SK-N-SH treated with all-trans-retinoic acid at 6 μM for 48 hours (cell line): Measurements from ENCODE around the gene BMERB1.
A peak's percentile ranks its signal among the peaks of the same experiment; 100 is the strongest.

Experiments
- ATAC-seq: fragments of 200-7000 bp; cut with Tn5 transposase; 3 replicates; pipeline ENCODE4 v1.9.1; 2020; ENCODE audit warnings: mild to moderate bottlenecking, moderate library complexity
- ARNTL ChIP-seq: fragments of 450-650 bp; formaldehyde crosslinking; IDR thresholded peaks from 2 replicates; pipeline ENCODE4 v1.5.0; 2020; ENCODE audit warnings: low read depth, mild to moderate bottlenecking, moderate library complexity, borderline replicate concordance
- BACH2 ChIP-seq: fragments of 250-450 bp; sonication (Bioruptor Pico); IDR thresholded peaks from 2 replicates; pipeline ENCODE4 v1.9.0; 2021; ENCODE audit warnings: mild to moderate bottlenecking, borderline replicate concordance
- CREB5 ChIP-seq: fragments of 250-450 bp; sonication (Bioruptor Pico); IDR thresholded peaks from 2 replicates; pipeline ENCODE4 v1.5.1; 2020; ENCODE audit warnings: low read depth, mild to moderate bottlenecking, moderate library complexity
- CSDC2 ChIP-seq: fragments of 250-450 bp; sonication (Bioruptor Pico); IDR thresholded peaks from 2 replicates; pipeline ENCODE4 v1.5.0; 2020; ENCODE audit warnings: mild to moderate bottlenecking, moderate library complexity
- GLIS3 ChIP-seq: fragments of 250-450 bp; sonication (Bioruptor Pico); IDR thresholded peaks from 2 replicates; pipeline ENCODE4 v1.5.0; 2020; ENCODE audit warnings: mild to moderate bottlenecking, moderate library complexity
- ISL1 ChIP-seq: fragments of 250-450 bp; sonication (Bioruptor Pico); IDR thresholded peaks from 2 replicates; pipeline ENCODE4 v2.1.2; 2022; ENCODE audit warnings: mild to moderate bottlenecking, moderate library complexity
- PATZ1 ChIP-seq: fragments of 250-450 bp; sonication (Bioruptor Pico); IDR thresholded peaks from 2 replicates; pipeline ENCODE4 v1.8.0; 2020; ENCODE audit warnings: mild to moderate bottlenecking, moderate library complexity, borderline replicate concordance
- POU6F1 ChIP-seq: fragments of 250-450 bp; sonication (Bioruptor Pico); IDR thresholded peaks from 2 replicates; pipeline ENCODE4 v1.8.0; 2021; ENCODE audit warnings: low read depth, mild to moderate bottlenecking, moderate library complexity, borderline replicate concordance
- RARB ChIP-seq: fragments of 250-450 bp; sonication (Bioruptor Pico); IDR thresholded peaks from 2 replicates; pipeline ENCODE4 v1.8.0; 2021; ENCODE audit warnings: mild to moderate bottlenecking, moderate library complexity
- TCF4 ChIP-seq: fragments of 250-450 bp; sonication (Bioruptor Pico); IDR thresholded peaks from 2 replicates; pipeline ENCODE4 v1.8.0; 2021; ENCODE audit warnings: mild to moderate bottlenecking, moderate library complexity, borderline replicate concordance
- TOX ChIP-seq: fragments of 250-450 bp; sonication (Bioruptor Pico); IDR thresholded peaks from 2 replicates; pipeline ENCODE4 v1.8.0; 2021; ENCODE audit warnings: mild to moderate bottlenecking, moderate library complexity, borderline replicate concordance
- TSHZ2 ChIP-seq: fragments of 250-450 bp; sonication (Bioruptor Pico); IDR thresholded peaks from 2 replicates; pipeline ENCODE4 v1.5.0; 2020; ENCODE audit warnings: mild to moderate bottlenecking, moderate library complexity
- ZFP3 ChIP-seq: fragments of 250-450 bp; sonication (Bioruptor Pico); IDR thresholded peaks from 2 replicates; pipeline ENCODE4 v1.5.0; 2020; ENCODE audit warnings: mild to moderate bottlenecking, moderate library complexity
- ZFP30 ChIP-seq: fragments of 450-650 bp; formaldehyde crosslinking; IDR thresholded peaks from 2 replicates; pipeline ENCODE4 v1.5.0; 2022; ENCODE audit warnings: mild to moderate bottlenecking, moderate library complexity
- ZNF565 ChIP-seq: fragments of 450-650 bp; formaldehyde crosslinking; conservative IDR thresholded peaks from 2 replicates; pipeline ENCODE4 v1.5.0; 2020; ENCODE audit warnings: low read depth, mild to moderate bottlenecking, moderate library complexity
- ZNF70 ChIP-seq: fragments of 450-650 bp; formaldehyde crosslinking; IDR thresholded peaks from 2 replicates; pipeline ENCODE4 v1.5.0; 2020; ENCODE audit warnings: mild to moderate bottlenecking, moderate library complexity
- TF ChIP-seq, protein P1 (sequence below): fragments of 250-450 bp; sonication (Bioruptor Pico); IDR thresholded peaks from 2 replicates; pipeline ENCODE4 v1.5.1; 2021; ENCODE audit warnings: mild to moderate bottlenecking, moderate library complexity

The BMERB1 gene

DNA sequence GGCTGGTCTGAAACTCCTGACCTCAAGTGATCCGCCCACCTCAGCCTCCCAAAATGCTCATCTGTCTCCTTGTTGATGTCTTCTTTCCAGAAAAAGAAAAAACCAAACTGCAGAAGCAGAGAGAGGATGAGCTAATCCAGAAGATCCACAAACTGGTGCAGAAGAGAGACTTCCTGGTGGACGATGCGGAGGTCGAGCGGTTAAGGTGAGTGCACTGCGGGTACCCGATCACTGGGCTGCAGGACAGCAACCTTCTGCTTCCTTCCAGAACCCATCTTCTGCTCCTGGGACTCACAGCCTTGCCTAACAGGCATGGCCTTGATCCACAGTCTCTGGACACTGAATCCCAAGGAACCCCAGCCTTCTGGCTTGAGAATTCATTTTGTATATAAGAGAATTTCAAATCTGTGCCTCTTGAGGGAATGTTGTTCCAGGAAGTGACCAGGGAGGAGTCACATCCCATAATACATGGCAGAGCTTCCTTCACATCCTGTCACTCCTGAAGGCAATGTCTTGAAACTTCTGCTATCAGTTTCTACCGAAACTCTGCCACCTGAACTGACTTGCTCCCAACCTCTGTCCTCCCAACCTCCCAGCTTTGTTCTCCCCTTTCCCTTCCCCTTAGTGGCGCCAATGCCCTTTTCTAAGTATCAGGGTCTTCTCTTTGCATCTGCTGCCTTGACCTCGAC, 146.9 kb downstream of the BMERB1 start:
- TF ChIP-seq GLIS3 (CRISPR knock-in tag), result no peak
- TF ChIP-seq ZNF565 (CRISPR knock-in tag), result no peak
- TF ChIP-seq BACH2 (CRISPR knock-in tag), result no peak
- no peak for TF ChIP-seq ARNTL (CRISPR knock-in tag)
- TF ChIP-seq, protein P1, sequence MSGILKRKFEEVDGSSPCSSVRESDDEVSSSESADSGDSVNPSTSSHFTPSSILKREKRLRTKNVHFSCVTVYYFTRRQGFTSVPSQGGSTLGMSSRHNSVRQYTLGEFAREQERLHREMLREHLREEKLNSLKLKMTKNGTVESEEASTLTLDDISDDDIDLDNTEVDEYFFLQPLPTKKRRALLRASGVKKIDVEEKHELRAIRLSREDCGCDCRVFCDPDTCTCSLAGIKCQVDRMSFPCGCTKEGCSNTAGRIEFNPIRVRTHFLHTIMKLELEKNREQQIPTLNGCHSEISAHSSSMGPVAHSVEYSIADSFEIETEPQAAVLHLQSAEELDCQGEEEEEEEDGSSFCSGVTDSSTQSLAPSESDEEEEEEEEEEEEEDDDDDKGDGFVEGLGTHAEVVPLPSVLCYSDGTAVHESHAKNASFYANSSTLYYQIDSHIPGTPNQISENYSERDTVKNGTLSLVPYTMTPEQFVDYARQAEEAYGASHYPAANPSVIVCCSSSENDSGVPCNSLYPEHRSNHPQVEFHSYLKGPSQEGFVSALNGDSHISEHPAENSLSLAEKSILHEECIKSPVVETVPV (CRISPR knock-in tag), result no peak
- no peak for TF ChIP-seq PATZ1 (CRISPR knock-in tag)
- TF ChIP-seq ISL1 (CRISPR knock-in tag), result no peak
- no peak for TF ChIP-seq TOX (CRISPR knock-in tag)
- no peak for TF ChIP-seq POU6F1 (CRISPR knock-in tag)
- no peak for ATAC-seq

GRCh38 chr16:15583526-15583925, 149.1 kb downstream of the BMERB1 start:
- no peak for ATAC-seq
- TF ChIP-seq TSHZ2 (CRISPR knock-in tag) (no peak), CSDC2 (CRISPR knock-in tag) (no peak), ZNF70 (no peak), ZFP3 (CRISPR knock-in tag) (no peak), CREB5 (CRISPR knock-in tag) (no peak), TCF4 (no peak)
- TF ChIP-seq, protein P1 (CRISPR knock-in tag), result no peak

DNA sequence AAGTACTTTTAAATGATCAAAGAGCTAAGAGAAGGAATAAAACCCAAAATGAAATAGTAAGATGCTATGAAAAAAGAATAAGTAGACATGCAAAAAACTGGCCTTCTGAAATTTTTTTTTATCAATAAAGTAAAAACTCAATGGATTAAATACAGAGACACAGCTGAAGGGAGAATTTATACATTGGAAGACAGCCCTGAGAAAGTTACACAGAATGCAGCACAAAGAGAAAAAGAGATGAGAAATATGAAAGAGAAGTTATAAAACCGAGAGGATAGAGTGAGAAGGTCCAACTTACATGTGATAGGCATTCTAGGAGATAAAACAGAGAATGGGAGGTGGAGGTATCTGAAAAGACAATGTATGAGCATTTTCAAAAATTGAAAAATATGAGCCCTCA, 151.6 kb downstream of the BMERB1 start:
- no peak for TF ChIP-seq RARB (CRISPR knock-in tag)
- TF ChIP-seq ZFP30 (CRISPR knock-in tag), result peak; percentile 94
- TF ChIP-seq, protein P1 (CRISPR knock-in tag), result no peak
- ATAC-seq, result no peak
